Prostate gland (tissue), 2 donors: ENCODE results near the gene CFAP46. TPM values are rescaled to one million over a fixed set of nuclear protein-coding genes. Genes with fewer than 3 reads are reported as not detected.

Source experiments
- DNase-seq: peaks from one replicate; pipeline ENCODE4 v3.0.0-alpha.2; 2019; ENCODE audit warnings: low spot score
- H3K27ac ChIP-seq, 2 donors: fragments of 200-600 bp; sonication (generic); 2 replicates each; pipeline ENCODE4 v1.5.1; 2017 to 2019
- H3K27me3 ChIP-seq: fragments of 200-600 bp; sonication (generic); replicated peaks from 2 replicates; pipeline ENCODE4 v1.5.1; 2019; ENCODE audit not compliant: insufficient read depth
- H3K36me3 ChIP-seq, 2 donors: fragments of 200-600 bp; sonication (generic); 1 replicate in 1 of 2; 2 replicates in 1 of 2; pipeline versions ENCODE4 v1.5.1 to v1.8.1; 2017 to 2019
- H3K4me1 ChIP-seq: fragments of 200-600 bp; sonication (generic); replicated peaks from 2 replicates; pipeline ENCODE4 v1.5.1; 2019
- H3K4me3 ChIP-seq, 2 donors: fragments of 200-600 bp; sonication (generic); 2 replicates each; pipeline ENCODE4 v1.5.1; 2017 to 2019
- H3K9me3 ChIP-seq: fragments of 200-600 bp; sonication (generic); 2 replicates; pipeline ENCODE4 v1.5.1; 2017
- CTCF ChIP-seq, 4 experiments: fragments of 200-600 bp in 2 of 4; fragments of 450-650 bp in 2 of 4; sonication (generic) in 2 of 4; IDR thresholded peaks; 1 replicate in 3 of 4; 2 replicates in 1 of 4; pipeline ENCODE4 v1.5.1; 2016 to 2019; ENCODE audit warnings: antibody characterized with exemption in 4 of 4, mild to moderate bottlenecking in 2 of 4, moderate library complexity in 2 of 4
- POLR2A ChIP-seq: fragments of 450-650 bp; IDR thresholded peaks from one replicate; pipeline ENCODE4 v1.6.1; 2016; ENCODE audit warnings: antibody characterized with exemption, mild to moderate bottlenecking
- POLR2AphosphoS5 ChIP-seq: sonication (generic); formaldehyde crosslinking; IDR thresholded peaks from one replicate; pipeline ENCODE4 v1.6.1; 2017; ENCODE audit warnings: antibody characterized with exemption
- WGBS: methylation state at CpG from one replicate; pipeline ENCODE4 v1.1.5; 2018; 5-methylcytosine and 5-hydroxymethylcytosine counted together
- intact Hi-C: fragments of 100-400 bp; cut with DNase I; formaldehyde crosslinking; loops from one replicate; pipeline ENCODE4 v1.14.2; 2022
- total RNA-seq, 2 donors: library from RNA; depleted of rRNA; stranded (reverse); fragments of >200 nt; gene quantifications; one replicate each; pipeline ENCODE4 v1.1.0, GENCODE V29; 2016

The CFAP46 gene
- total RNA-seq, 2 donors from 2014 or later: 1.4 to 9.3 TPM

GRCh38 chr10:132961420-132961786 lies 19.0 kb upstream of the CFAP46 start:
- intact Hi-C loops: no loop called here
- Histone ChIP-seq H3K4me1 (no peaks in the 10 kb centered on the region), H3K4me3 (no peak overlapping the region)

GRCh38 chr10:132960631-132961419 lies 18.5 kb upstream of the CFAP46 start:
- H3K27ac ChIP-seq: no peak overlapping the region
- no peaks in the 10 kb centered on the region for H3K27me3 ChIP-seq
- no peaks in the 10 kb centered on the region for H3K36me3 ChIP-seq
- no peaks in the 10 kb centered on the region for H3K9me3 ChIP-seq
- DNase-seq: no peak
- no peak overlapping the region for H3K4me3 ChIP-seq
- no peaks in the 10 kb centered on the region for H3K4me1 ChIP-seq
- 83% methylated on average over 42 of the region's 42 CpGs for WGBS
- TF ChIP-seq CTCF (IDR thresholded peaks at IDR 0.05) (no peak), POLR2AphosphoS5 (no peak), POLR2A (no peak)
- intact Hi-C loops: no loop called here

More at GRCh38 chr10:132961420-132961786, 19.0 kb upstream of the CFAP46 start:
- H3K36me3 ChIP-seq: no peaks in the 10 kb centered on the region
- H3K9me3 ChIP-seq: no peaks in the 10 kb centered on the region
- DNase-seq: no peak
- 66% methylated on average over 8 of the region's 8 CpGs for WGBS
- H3K27me3 ChIP-seq: no peaks in the 10 kb centered on the region
- no peak for TF ChIP-seq POLR2A
- TF ChIP-seq CTCF (IDR thresholded peaks at IDR 0.05): no peak
- TF ChIP-seq POLR2AphosphoS5: no peak
- H3K27ac ChIP-seq: no peak overlapping the region

GRCh38 chr10:132960071-132960472 lies 17.7 kb upstream of the CFAP46 start:
- H3K27ac ChIP-seq: no peak overlapping the region
- peaks cover 2% of the 10 kb centered on the region for H3K27me3 ChIP-seq
- 70% methylated on average over 19 of the region's 19 CpGs for WGBS
- intact Hi-C loops: no loop called here
- H3K4me3 ChIP-seq: no peak overlapping the region
- no peaks in the 10 kb centered on the region for H3K9me3 ChIP-seq
- H3K36me3 ChIP-seq: no peaks in the 10 kb centered on the region
- no peak for DNase-seq
- no peak for TF ChIP-seq POLR2A
- no peak for TF ChIP-seq POLR2AphosphoS5
- no peak for TF ChIP-seq CTCF (IDR thresholded peaks at IDR 0.05)
- H3K4me1 ChIP-seq: no peaks in the 10 kb centered on the region

- no peak overlapping the region for H3K4me3 ChIP-seq
- no peak overlapping the region for H3K27ac ChIP-seq
- intact Hi-C loops: no loop called here
- TF ChIP-seq POLR2A (no peak), CTCF (IDR thresholded peaks at IDR 0.05) (no peak), POLR2AphosphoS5 (no peak)
- H3K9me3 ChIP-seq: no peaks in the 10 kb centered on the region
- H3K36me3 ChIP-seq: no peaks in the 10 kb centered on the region
- WGBS: 83% methylated on average over 8 of the region's 8 CpGs
- no peak for DNase-seq
- H3K27me3 ChIP-seq: peaks cover 6% of the 10 kb centered on the region
- no peaks in the 10 kb centered on the region for H3K4me1 ChIP-seq
These were observed 17.2 kb upstream of the CFAP46 start for GRCh38 chr10:132959559-132959961.
